Effector memory CD8-positive, alpha-beta T cell (primary cell): ENCODE results near the gene POU5F1.
"Not testable (repeated sequence)": the region's sequence is repeated elsewhere in the genome, so short reads cannot be mapped to it uniquely, and the experiment has no call there.

Source experiments
- ATAC-seq: fragments of 150-1000 bp; cut with Tn5 transposase; replicated peaks from 2 replicates; pipeline ENCODE4 v1.10.0; 2021; ENCODE audit warnings: mild to moderate bottlenecking, moderate library complexity
- DNase-seq, 3 experiments: peaks; one replicate each; pipeline ENCODE4 v3.0.0; 2021
- H3K27ac Mint-ChIP-seq, 2 donors: one replicate each; pipeline ENCODE4 v1.8.0; 2022; ENCODE audit warnings: mild to moderate bottlenecking in 2 of 2, mixed read lengths in 2 of 2, moderate library complexity in 2 of 2
- H3K27me3 Mint-ChIP-seq, 2 donors: one replicate each; pipeline ENCODE4 v1.8.0; 2022; ENCODE audit warnings: mixed read lengths in 2 of 2
- H3K36me3 Mint-ChIP-seq: one replicate; pipeline ENCODE4 v1.8.0; 2022; ENCODE audit warnings: mild to moderate bottlenecking, moderate library complexity, mixed read lengths; ENCODE audit not compliant: insufficient read depth
- H3K4me1 Mint-ChIP-seq, 2 donors: one replicate each; pipeline ENCODE4 v1.8.0; 2022; ENCODE audit warnings: low read depth in 2 of 2, mixed read lengths in 2 of 2
- H3K4me3 Mint-ChIP-seq, 2 donors: one replicate each; pipeline ENCODE4 v1.8.0; 2022; ENCODE audit warnings: mild to moderate bottlenecking in 2 of 2, mixed read lengths in 2 of 2, moderate library complexity in 2 of 2
- H3K9me3 Mint-ChIP-seq, 2 donors: one replicate each; pipeline ENCODE4 v1.8.0; 2022; ENCODE audit warnings: mixed read lengths in 2 of 2

POU5F1 gene

GRCh38 chr6:31169123-31169857 lies 1.2 kb downstream of the POU5F1 start:
- DNase-seq (no peak), ATAC-seq (no peak)
- Mint-ChIP-seq H3K9me3 (no peaks in the 10 kb centered on the region), H3K27me3 (no peaks in the 10 kb centered on the region), H3K4me1 (no peaks in the 10 kb centered on the region), H3K4me3 (no peak overlapping the region), H3K27ac (no peak overlapping the region), H3K36me3 (no peaks in the 10 kb centered on the region)

GRCh38 chr6:31168606-31169005 lies 1.9 kb downstream of the POU5F1 start:
- ATAC-seq (no peak), DNase-seq (no peak)
- Mint-ChIP-seq H3K27me3 (no peaks in the 10 kb centered on the region), H3K4me3 (no peak overlapping the region), H3K4me1 (no peaks in the 10 kb centered on the region), H3K36me3 (no peaks in the 10 kb centered on the region), H3K9me3 (no peaks in the 10 kb centered on the region), H3K27ac (no peak overlapping the region)

- H3K4me3 Mint-ChIP-seq, result no peak overlapping the region
- no peaks in the 10 kb centered on the region for H3K27me3 Mint-ChIP-seq
- no peaks in the 10 kb centered on the region for H3K36me3 Mint-ChIP-seq
- H3K27ac Mint-ChIP-seq, result peak overlapping the region in 1 of 2 donors; percentile 41
- H3K4me1 Mint-ChIP-seq, result no peaks in the 10 kb centered on the region
- no peak for ATAC-seq
- no peak for DNase-seq
- no peaks in the 10 kb centered on the region for H3K9me3 Mint-ChIP-seq
Observed at GRCh38 chr6:31165986-31166385, 4.5 kb downstream of the POU5F1 start.

DNA sequence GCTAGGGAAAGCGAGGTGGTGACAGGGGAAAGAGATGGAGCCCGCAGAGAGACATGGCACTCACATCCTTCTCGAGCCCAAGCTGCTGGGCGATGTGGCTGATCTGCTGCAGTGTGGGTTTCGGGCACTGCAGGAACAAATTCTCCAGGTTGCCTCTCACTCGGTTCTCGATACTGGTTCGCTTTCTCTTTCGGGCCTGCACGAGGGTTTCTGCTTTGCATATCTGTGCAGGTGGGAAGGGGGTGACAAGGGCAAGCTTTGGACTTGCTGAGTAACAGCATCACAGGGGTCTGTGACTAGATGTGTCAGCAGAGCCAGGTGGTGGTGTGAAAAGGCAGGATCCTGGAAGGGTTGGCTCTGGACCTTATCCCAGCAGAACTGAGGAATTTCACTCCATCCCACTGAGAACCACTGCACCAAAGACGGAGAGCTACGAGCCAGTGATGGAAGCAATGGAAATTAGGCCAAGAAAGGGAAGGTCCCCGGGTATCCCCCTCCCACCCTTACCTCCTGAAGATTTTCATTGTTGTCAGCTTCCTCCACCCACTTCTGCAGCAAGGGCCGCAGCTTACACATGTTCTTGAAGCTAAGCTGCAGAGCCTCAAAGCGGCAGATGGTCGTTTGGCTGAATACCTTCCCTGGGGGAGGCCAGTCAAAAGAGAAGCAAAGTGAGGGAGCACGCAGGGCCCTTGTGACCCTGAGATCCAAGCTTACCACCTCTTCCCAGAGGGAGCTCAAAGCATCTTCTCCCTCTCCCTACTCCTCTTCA lies 5.2 kb downstream of the POU5F1 start:
- not testable (repeated sequence) for H3K27me3 Mint-ChIP-seq, ATAC-seq, H3K36me3 Mint-ChIP-seq, DNase-seq, H3K9me3 Mint-ChIP-seq, H3K4me3 Mint-ChIP-seq, H3K4me1 Mint-ChIP-seq, H3K27ac Mint-ChIP-seq

DNA sequence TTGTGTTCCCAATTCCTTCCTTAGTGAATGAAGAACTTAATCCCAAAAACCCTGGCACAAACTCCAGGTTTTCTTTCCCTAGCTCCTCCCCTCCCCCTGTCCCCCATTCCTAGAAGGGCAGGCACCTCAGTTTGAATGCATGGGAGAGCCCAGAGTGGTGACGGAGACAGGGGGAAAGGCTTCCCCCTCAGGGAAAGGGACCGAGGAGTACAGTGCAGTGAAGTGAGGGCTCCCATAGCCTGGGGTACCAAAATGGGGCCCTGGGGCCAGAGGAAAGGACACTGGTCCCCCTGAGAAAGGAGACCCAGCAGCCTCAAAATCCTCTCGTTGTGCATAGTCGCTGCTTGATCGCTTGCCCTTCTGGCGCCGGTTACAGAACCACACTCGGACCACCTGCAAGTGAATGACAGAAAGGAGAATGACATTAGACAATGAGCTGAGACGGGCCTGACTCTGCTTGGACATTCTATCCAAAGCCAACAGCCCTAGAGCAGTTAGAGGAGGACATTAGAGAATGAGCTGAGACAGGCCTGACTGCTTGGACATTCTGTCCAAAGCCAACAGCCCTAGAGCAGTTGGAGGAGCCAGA lies 5.9 kb downstream of the POU5F1 start:
- ATAC-seq, H3K27ac Mint-ChIP-seq, H3K4me1 Mint-ChIP-seq, DNase-seq, H3K4me3 Mint-ChIP-seq, H3K27me3 Mint-ChIP-seq, H3K9me3 Mint-ChIP-seq, H3K36me3 Mint-ChIP-seq: not testable (repeated sequence)

DNA sequence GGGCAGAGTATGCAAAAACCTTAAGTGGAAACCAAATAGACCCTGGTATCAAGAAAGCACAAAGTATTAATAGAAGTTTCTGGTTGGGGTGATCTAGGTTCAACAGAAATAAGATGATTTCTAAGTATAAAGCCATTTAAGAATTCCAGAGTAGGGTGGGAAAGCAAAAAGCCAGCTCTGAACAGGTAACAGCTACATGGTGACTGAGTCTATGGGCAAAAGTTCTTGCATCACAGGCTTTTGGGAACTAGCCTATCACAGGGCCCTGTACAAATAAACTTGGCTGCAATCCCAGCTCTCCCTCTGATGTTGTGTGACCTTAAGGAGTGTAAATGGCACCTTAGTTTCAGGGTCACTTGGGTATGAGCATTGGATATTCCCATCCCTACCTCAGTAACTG lies 6.6 kb downstream of the POU5F1 start:
- H3K4me3 Mint-ChIP-seq, result no peak overlapping the region
- H3K9me3 Mint-ChIP-seq, result no peaks in the 10 kb centered on the region
- ATAC-seq (no peak), DNase-seq (no peak)
- no peak overlapping the region for H3K27ac Mint-ChIP-seq
- peaks cover 7 to 12% of the 10 kb centered on the region in 2 donors for H3K4me1 Mint-ChIP-seq
- H3K27me3 Mint-ChIP-seq, result no peaks in the 10 kb centered on the region
- H3K36me3 Mint-ChIP-seq, result peaks cover under 1% of the 10 kb centered on the region

- H3K36me3 Mint-ChIP-seq, result peaks cover 10% of the 10 kb centered on the region
- DNase-seq (no peak), ATAC-seq (no peak)
- H3K9me3 Mint-ChIP-seq, result no peaks in the 10 kb centered on the region
- no peaks in the 10 kb centered on the region for H3K27me3 Mint-ChIP-seq
- H3K4me3 Mint-ChIP-seq, result no peak overlapping the region
- H3K4me1 Mint-ChIP-seq, result peaks cover 13 to 21% of the 10 kb centered on the region in 2 donors
- H3K27ac Mint-ChIP-seq, result peak overlapping the region in 1 of 2 donors; percentile 26
Observed at GRCh38 chr6:31162463-31163165, 7.9 kb downstream of the POU5F1 start.

GRCh38 chr6:31161216-31162126 lies 9.0 kb downstream of the POU5F1 start:
- Mint-ChIP-seq H3K4me1 (peaks cover 15 to 27% of the 10 kb centered on the region in 2 donors), H3K27ac (peak overlapping the region in 1 of 2 donors; percentile 42), H3K9me3 (no peaks in the 10 kb centered on the region), H3K27me3 (no peaks in the 10 kb centered on the region), H3K4me3 (no peak overlapping the region), H3K36me3 (peaks cover 10% of the 10 kb centered on the region)
- ATAC-seq (no peak), DNase-seq (no peak)

GRCh38 chr6:31158863-31159855 lies 11.3 kb downstream of the POU5F1 start:
- Mint-ChIP-seq H3K27me3 (no peaks in the 10 kb centered on the region), H3K4me3 (peak overlapping the region; percentile 84 to 87), H3K9me3 (no peaks in the 10 kb centered on the region), H3K4me1 (peaks cover 15 to 27% of the 10 kb centered on the region in 2 donors), H3K27ac (peak overlapping the region; percentile 85 to 93), H3K36me3 (peaks cover 13% of the 10 kb centered on the region)
- peak in 1 of 3 experiments; percentile 19 for DNase-seq
- ATAC-seq, result no peak

GRCh38 chr6:31158140-31158862 lies 12.2 kb downstream of the POU5F1 start, which contains the start of gene TCF19:
Gene TCF19, plus strand, starts transcription at chr6:31158589. Its CDS starts 881 bp downstream, at chr6:31159470.
- H3K27me3 Mint-ChIP-seq, result no peaks in the 10 kb centered on the region
- peak within 1 kb of the TSS; percentile 85 to 93 for H3K27ac Mint-ChIP-seq
- H3K36me3 Mint-ChIP-seq, result peaks cover 13% of the 10 kb centered on the region
- H3K4me1 Mint-ChIP-seq, result peaks cover 15 to 27% of the 10 kb centered on the region in 2 donors
- H3K9me3 Mint-ChIP-seq, result no peaks in the 10 kb centered on the region
- DNase-seq (peak; percentile 97 to 98 (median 97)), ATAC-seq (peak; percentile 92)
- H3K4me3 Mint-ChIP-seq, result peak within 1 kb of the TSS; percentile 84 to 87

GRCh38 chr6:31157513-31158139 lies 12.9 kb downstream of the POU5F1 start, which contains the start of gene CCHCR1:
Gene CCHCR1, minus strand, starts transcription at chr6:31157802. Its CDS starts 202 bp downstream, at chr6:31157600.
- Mint-ChIP-seq H3K9me3 (no peaks in the 10 kb centered on the region), H3K4me1 (peaks cover 15 to 27% of the 10 kb centered on the region in 2 donors)

More at GRCh38 chr6:31157513-31158139, 12.9 kb downstream of the POU5F1 start, which contains the start of gene CCHCR1:
- DNase-seq (no peak), ATAC-seq (peak; percentile 35)
- peaks cover 13% of the 10 kb centered on the region for H3K36me3 Mint-ChIP-seq
- no peaks in the 10 kb centered on the region for H3K27me3 Mint-ChIP-seq
- peak within 1 kb of the TSS; percentile 84 to 87 for H3K4me3 Mint-ChIP-seq
- peak within 1 kb of the TSS; percentile 85 to 93 for H3K27ac Mint-ChIP-seq
